ENCODE measurements around the gene TBX1. TPM values are rescaled to one million over a fixed set of nuclear protein-coding genes. Genes with fewer than 3 reads are reported as not detected.
"Not testable (repeated sequence)": the region's sequence is repeated elsewhere in the genome, so short reads cannot be mapped to it uniquely, and the experiment has no call there.

Gene TBX1
- total RNA-seq, 1 donor from 2014 or later = not detected

DNA sequence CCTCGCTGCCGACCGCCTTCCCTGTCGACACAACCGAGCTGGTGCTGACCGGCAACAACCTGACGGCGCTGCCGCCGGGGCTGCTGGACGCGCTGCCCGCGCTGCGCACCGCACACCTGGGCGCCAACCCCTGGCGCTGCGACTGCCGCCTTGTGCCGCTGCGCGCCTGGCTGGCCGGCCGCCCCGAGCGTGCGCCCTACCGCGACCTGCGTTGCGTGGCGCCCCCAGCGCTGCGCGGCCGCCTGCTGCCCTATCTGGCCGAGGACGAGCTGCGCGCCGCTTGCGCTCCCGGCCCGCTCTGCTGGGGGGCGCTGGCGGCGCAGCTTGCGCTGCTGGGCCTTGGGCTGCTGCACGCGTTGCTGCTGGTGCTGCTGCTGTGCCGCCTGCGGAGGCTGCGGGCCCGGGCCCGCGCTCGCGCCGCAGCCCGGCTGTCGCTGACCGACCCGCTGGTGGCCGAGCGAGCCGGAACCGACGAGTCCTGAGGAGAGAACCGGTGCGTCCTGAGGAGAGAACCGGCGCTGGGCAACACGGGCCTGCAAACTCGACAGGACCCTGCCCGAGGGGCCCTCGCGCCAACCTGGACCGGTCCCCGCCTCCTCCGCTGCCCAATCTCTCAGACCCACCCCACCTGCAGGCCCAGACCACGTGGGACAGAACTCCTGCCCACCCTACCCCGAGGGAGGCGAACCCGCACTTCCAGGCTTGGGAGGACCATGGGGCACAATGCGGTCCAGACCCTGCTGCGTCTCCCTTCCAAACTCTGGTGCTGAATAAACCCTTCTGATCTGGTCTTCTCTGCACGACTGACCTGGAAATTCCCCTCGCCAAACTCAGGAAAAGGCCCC is 36.4 kb upstream of the TBX1 start:
- H3K27ac Mint-ChIP-seq (ENCODE audit: unreplicated experiment) = no peak overlapping the region
- DNase-seq (ENCODE audit: low read depth, low spot score) = peak; percentile 59
- peak; percentile 47 for TF ChIP-seq CTCF (conservative IDR thresholded peaks at IDR 0.05)
- H3K9me3 Mint-ChIP-seq = no peaks in the 10 kb centered on the region
- peaks cover 92% of the 10 kb centered on the region for H3K27me3 Mint-ChIP-seq (ENCODE audit: low read depth)
- no peak overlapping the region for H3K4me3 Mint-ChIP-seq
- H3K36me3 Mint-ChIP-seq (ENCODE audit: low read depth) = peaks cover 13% of the 10 kb centered on the region
- H3K4me1 Mint-ChIP-seq = peaks cover 5% of the 10 kb centered on the region

GRCh38 chr22:19724927-19725661 is 35.5 kb upstream of the TBX1 start:
- no peak overlapping the region for H3K4me3 Mint-ChIP-seq
- H3K4me1 Mint-ChIP-seq = peaks cover 5% of the 10 kb centered on the region
- no peaks in the 10 kb centered on the region for H3K9me3 Mint-ChIP-seq
- peaks cover 6% of the 10 kb centered on the region for H3K36me3 Mint-ChIP-seq (ENCODE audit: low read depth)
- no peak for TF ChIP-seq CTCF (conservative IDR thresholded peaks at IDR 0.05)
- DNase-seq (ENCODE audit: low read depth, low spot score) = no peak
- no peak overlapping the region for H3K27ac Mint-ChIP-seq (ENCODE audit: unreplicated experiment)
- H3K27me3 Mint-ChIP-seq (ENCODE audit: low read depth) = peaks cover 84% of the 10 kb centered on the region

GRCh38 chr22:19726064-19726788 is 34.4 kb upstream of the TBX1 start:
- peaks cover 78% of the 10 kb centered on the region for H3K27me3 Mint-ChIP-seq (ENCODE audit: low read depth)
- H3K27ac Mint-ChIP-seq (ENCODE audit: unreplicated experiment); H3K36me3 Mint-ChIP-seq (ENCODE audit: low read depth); H3K4me1 Mint-ChIP-seq; DNase-seq (ENCODE audit: low read depth, low spot score); H3K4me3 Mint-ChIP-seq; H3K9me3 Mint-ChIP-seq: not testable (repeated sequence)

- TF ChIP-seq CTCF (conservative IDR thresholded peaks at IDR 0.05) = no peak
- peak overlapping the region; percentile 51 for H3K4me3 Mint-ChIP-seq
- no peaks in the 10 kb centered on the region for H3K36me3 Mint-ChIP-seq (ENCODE audit: low read depth)
- peaks cover 8% of the 10 kb centered on the region for H3K4me1 Mint-ChIP-seq
- no peaks in the 10 kb centered on the region for H3K9me3 Mint-ChIP-seq
- H3K27me3 Mint-ChIP-seq (ENCODE audit: low read depth) = peaks cover 67% of the 10 kb centered on the region
- H3K27ac Mint-ChIP-seq (ENCODE audit: unreplicated experiment) = no peak overlapping the region
- no peak for DNase-seq (ENCODE audit: low read depth, low spot score)
These were observed 33.0 kb upstream of the TBX1 start for GRCh38 chr22:19727310-19728150.

- no peak overlapping the region for H3K4me3 Mint-ChIP-seq
- H3K27ac Mint-ChIP-seq (ENCODE audit: unreplicated experiment) = no peak overlapping the region
- no peaks in the 10 kb centered on the region for H3K36me3 Mint-ChIP-seq (ENCODE audit: low read depth)
- peaks cover 60% of the 10 kb centered on the region for H3K27me3 Mint-ChIP-seq (ENCODE audit: low read depth)
- TF ChIP-seq CTCF (conservative IDR thresholded peaks at IDR 0.05) = no peak
- H3K4me1 Mint-ChIP-seq = peaks cover 4% of the 10 kb centered on the region
- no peaks in the 10 kb centered on the region for H3K9me3 Mint-ChIP-seq
- no peak for DNase-seq (ENCODE audit: low read depth, low spot score)
These were observed 32.3 kb upstream of the TBX1 start for GRCh38 chr22:19728271-19728670.
